Stimulated activated CD4-positive, alpha-beta T cell treated with anti-CD3 and anti-CD28 coated beads, Interleukin-2, amount 100 ng/mL, for 48 hours (primary cell): Measurements from ENCODE around the gene ERF.

Source experiments
- DNase-seq, 2 donors: peaks; one replicate each; pipeline ENCODE4 v3.0.0-alpha.2; 2020

Gene ERF

GRCh38 chr19:42286349-42287016 lies 31.6 kb upstream of the ERF start:
- DNase-seq, result no peak

- DNase-seq, result no peak
Measured at GRCh38 chr19:42285988-42286348, 31.0 kb upstream of the ERF start.

- DNase-seq, result no peak
Measured at GRCh38 chr19:42285541-42285941, 30.6 kb upstream of the ERF start.

GRCh38 chr19:42284591-42285341 lies 29.8 kb upstream of the ERF start:
- DNase-seq, result no peak

GRCh38 chr19:42284066-42284501 lies 29.2 kb upstream of the ERF start:
- DNase-seq, result peak; percentile 68 to 71

GRCh38 chr19:42283188-42284065 lies 28.5 kb upstream of the ERF start:
- DNase-seq, result peak; percentile 92 to 94

- DNase-seq, result no peak
Measured at GRCh38 chr19:42282819-42283187, 27.9 kb upstream of the ERF start.

- no peak for DNase-seq
Measured at GRCh38 chr19:42281827-42282762, 27.2 kb upstream of the ERF start.

- no peak for DNase-seq
Measured at GRCh38 chr19:42281146-42281826, 26.4 kb upstream of the ERF start.

GRCh38 chr19:42280815-42281145 lies 25.9 kb upstream of the ERF start:
- DNase-seq, result no peak

- peak; percentile 81 to 82 for DNase-seq
Measured at GRCh38 chr19:42279902-42280814, 25.2 kb upstream of the ERF start.

- no peak for DNase-seq
Measured at GRCh38 chr19:42279155-42279901, 24.4 kb upstream of the ERF start.

- DNase-seq, result no peak
Measured at GRCh38 chr19:42278452-42279154, 23.7 kb upstream of the ERF start.

- no peak for DNase-seq
Measured at GRCh38 chr19:42277821-42278451, 23.0 kb upstream of the ERF start.

- no peak for DNase-seq
Measured at GRCh38 chr19:42276821-42277220, 21.9 kb upstream of the ERF start.

GRCh38 chr19:42276284-42276683 lies 21.4 kb upstream of the ERF start:
- DNase-seq, result no peak

- no peak for DNase-seq
Measured at GRCh38 chr19:42275517-42275916, 20.6 kb upstream of the ERF start.

- no peak for DNase-seq
Measured at GRCh38 chr19:42275103-42275502, 20.2 kb upstream of the ERF start.
